OCI-LY7 (cell line): ENCODE measurements around the gene LGR6.

Source experiments
- EZH2phosphoT487 ChIP-seq: fragments of 200-600 bp; sonication (generic); IDR thresholded peaks from 2 replicates; pipeline ENCODE4 v1.6.1; 2018; ENCODE audit warnings: low read depth, borderline replicate concordance, mild to moderate bottlenecking, mixed run types, antibody characterized with exemption, low read length, moderate library complexity, mixed read lengths
- TF ChIP-seq, protein P1 (sequence below): fragments of 200-600 bp; sonication (generic); conservative IDR thresholded peaks from 2 replicates; pipeline ENCODE4 v1.5.1; 2014; ENCODE audit warnings: mild to moderate bottlenecking, antibody characterized with exemption, low read length, moderate library complexity, mixed read lengths

DNA sequence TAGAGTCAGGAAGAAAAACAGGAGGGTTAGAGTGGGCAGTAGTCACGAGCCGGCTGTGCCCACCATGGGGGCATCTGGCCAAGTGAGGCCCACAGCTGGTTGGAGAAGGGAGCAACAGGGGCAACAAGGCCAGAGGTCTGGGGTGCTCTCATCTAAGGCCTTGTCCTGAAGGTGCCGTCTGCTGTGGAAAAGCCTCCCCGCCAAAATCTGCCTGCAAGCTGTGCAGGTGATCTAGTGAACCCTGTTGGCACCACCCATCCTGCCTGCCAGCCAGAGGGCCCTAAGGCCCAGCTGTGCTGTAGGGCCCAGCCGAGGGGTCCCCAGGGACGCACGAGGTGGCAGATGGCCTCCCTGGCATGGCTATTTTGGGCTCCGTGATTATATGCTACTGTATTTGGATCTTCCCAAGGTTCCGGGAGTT lies 51.3 kb downstream of the LGR6 start:
- TF ChIP-seq, protein P1, sequence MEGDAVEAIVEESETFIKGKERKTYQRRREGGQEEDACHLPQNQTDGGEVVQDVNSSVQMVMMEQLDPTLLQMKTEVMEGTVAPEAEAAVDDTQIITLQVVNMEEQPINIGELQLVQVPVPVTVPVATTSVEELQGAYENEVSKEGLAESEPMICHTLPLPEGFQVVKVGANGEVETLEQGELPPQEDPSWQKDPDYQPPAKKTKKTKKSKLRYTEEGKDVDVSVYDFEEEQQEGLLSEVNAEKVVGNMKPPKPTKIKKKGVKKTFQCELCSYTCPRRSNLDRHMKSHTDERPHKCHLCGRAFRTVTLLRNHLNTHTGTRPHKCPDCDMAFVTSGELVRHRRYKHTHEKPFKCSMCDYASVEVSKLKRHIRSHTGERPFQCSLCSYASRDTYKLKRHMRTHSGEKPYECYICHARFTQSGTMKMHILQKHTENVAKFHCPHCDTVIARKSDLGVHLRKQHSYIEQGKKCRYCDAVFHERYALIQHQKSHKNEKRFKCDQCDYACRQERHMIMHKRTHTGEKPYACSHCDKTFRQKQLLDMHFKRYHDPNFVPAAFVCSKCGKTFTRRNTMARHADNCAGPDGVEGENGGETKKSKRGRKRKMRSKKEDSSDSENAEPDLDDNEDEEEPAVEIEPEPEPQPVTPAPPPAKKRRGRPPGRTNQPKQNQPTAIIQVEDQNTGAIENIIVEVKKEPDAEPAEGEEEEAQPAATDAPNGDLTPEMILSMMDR = no peak
- TF ChIP-seq EZH2phosphoT487 = no peak
